Spleen (tissue), 11 donors: Measurements from ENCODE around the gene UTP11. TPM values are rescaled to one million over a fixed set of nuclear protein-coding genes. Genes with fewer than 3 reads are reported as not detected.

Source experiments
- DNase-seq: peaks from one replicate; pipeline ENCODE4 v3.0.0-alpha.2; 2020
- H3K27ac ChIP-seq, 8 donors: fragments of 200-600 bp; sonication (generic) in 7 of 8; 1 replicate in 4 of 8; 2 replicates in 4 of 8; pipeline versions ENCODE4 v1.5.0 to v1.8.0; 2016 to 2021; ENCODE audit warnings: inconsistent platforms in 4 of 8, mild to moderate bottlenecking in 4 of 8, moderate library complexity in 1 of 8
- H3K27me3 ChIP-seq, 7 donors: fragments of 200-600 bp; sonication (generic) in 6 of 7; replicated peaks in 1 of 7; 1 replicate in 4 of 7; 2 replicates in 3 of 7; pipeline versions ENCODE4 v1.5.0 to v1.8.0; 2016 to 2021; ENCODE audit warnings: inconsistent platforms in 3 of 7, mild to moderate bottlenecking in 1 of 7
- H3K36me3 ChIP-seq, 6 donors: fragments of 200-600 bp; sonication (generic) in 5 of 6; 1 replicate in 4 of 6; 2 replicates in 2 of 6; pipeline versions ENCODE4 v1.5.0 to v1.8.0; 2016 to 2021; ENCODE audit warnings: inconsistent platforms in 2 of 6
- H3K4me1 ChIP-seq, 6 donors: fragments of 200-600 bp; sonication (generic) in 5 of 6; 1 replicate in 3 of 6; 2 replicates in 3 of 6; pipeline versions ENCODE4 v1.5.0 to v1.8.0; 2016 to 2021; ENCODE audit warnings: inconsistent platforms in 3 of 6
- H3K4me3 ChIP-seq, 8 donors: fragments of 200-600 bp; sonication (generic) in 7 of 8; 1 replicate in 4 of 8; 2 replicates in 4 of 8; pipeline versions ENCODE4 v1.5.0 to v1.8.0; 2016 to 2021; ENCODE audit warnings: inconsistent platforms in 4 of 8, mild to moderate bottlenecking in 4 of 8, moderate library complexity in 2 of 8
- H3K9me3 ChIP-seq, 8 donors: fragments of 200-600 bp; sonication (generic) in 7 of 8; 1 replicate in 4 of 8; 2 replicates in 4 of 8; pipeline versions ENCODE4 v1.5.0 to v1.8.0; 2016 to 2021; ENCODE audit warnings: inconsistent platforms in 4 of 8
- POLR2A ChIP-seq, 3 donors: fragments of 450-650 bp; IDR thresholded peaks; one replicate each; pipeline ENCODE4 v1.5.1; 2017; ENCODE audit warnings: antibody characterized with exemption in 3 of 3, mild to moderate bottlenecking in 1 of 3
- POLR2AphosphoS5 ChIP-seq, 3 donors: sonication (generic); formaldehyde crosslinking; IDR thresholded peaks; one replicate each; pipeline ENCODE4 v1.5.1; 2017; ENCODE audit warnings: antibody characterized with exemption in 3 of 3
- WGBS, 5 donors: extraction: QIAGEN DNeasy Blood & Tissue Kit in 3 of 5; methylation state at CpG; one replicate each; pipeline versions ENCODE4 v1.1.5 to v1.1.7; 2013 to 2018; 5-methylcytosine and 5-hydroxymethylcytosine counted together
- intact Hi-C: fragments of 100-400 bp; cut with DNase I; formaldehyde crosslinking; loops from one replicate; pipeline ENCODE4 v1.15.0; 2023; ENCODE audit warnings: low total_unique reads
- polyA plus RNA-seq, 3 donors: library from polyadenylated mRNA; stranded (reverse); fragments of 200-250 nt; gene quantifications; one replicate each; pipeline ENCODE4 v1.2.1, GENCODE V29; 2013
- total RNA-seq, 7 donors: library from RNA; depleted of rRNA in 3 of 7; stranded (reverse); fragments of >200 nt in 3 of 7; fragmentation: NEBNext Ultra II Directional in 4 of 7; extraction: Animal tissue kit (Norgen Biotek cat#: 25700) in 4 of 7; gene quantifications; one replicate each; pipeline versions ENCODE4 v1.1.0 to v1.2.1, GENCODE V29; 2016 to 2021
- TF ChIP-seq, protein P1 (sequence below), 11 experiments: fragments of 200-600 bp in 7 of 11; fragments of 450-650 bp in 4 of 11; sonication (generic) in 4 of 11; IDR thresholded peaks in 8 of 11; conservative IDR thresholded peaks in 3 of 11; 1 replicate in 7 of 11; 2 replicates in 4 of 11; pipeline versions ENCODE4 v1.4.0 to v1.8.0; 2016 to 2021; ENCODE audit warnings: antibody characterized with exemption in 11 of 11, inconsistent platforms in 4 of 11, mild to moderate bottlenecking in 1 of 11
- donor health status: healthy with polysubstance abuse.
- donor health status: DM: no; HTN: no; CAD: no; lungs with moderate emphysema.
- donor health status: DM: no; HTN: no; CAD: no.
- donor health status: Bipolar disorder and iron deficiency.
- donor health status: healthy.
- donor health status: DM: no; HTN: no; CAD: no.
- donor health status: DM: yes; HTN: yes; CAD: no.

Gene UTP11
- total and polyA plus RNA-seq, 10 donors = 12.5 to 51.4 (median 20.8) TPM

DNA sequence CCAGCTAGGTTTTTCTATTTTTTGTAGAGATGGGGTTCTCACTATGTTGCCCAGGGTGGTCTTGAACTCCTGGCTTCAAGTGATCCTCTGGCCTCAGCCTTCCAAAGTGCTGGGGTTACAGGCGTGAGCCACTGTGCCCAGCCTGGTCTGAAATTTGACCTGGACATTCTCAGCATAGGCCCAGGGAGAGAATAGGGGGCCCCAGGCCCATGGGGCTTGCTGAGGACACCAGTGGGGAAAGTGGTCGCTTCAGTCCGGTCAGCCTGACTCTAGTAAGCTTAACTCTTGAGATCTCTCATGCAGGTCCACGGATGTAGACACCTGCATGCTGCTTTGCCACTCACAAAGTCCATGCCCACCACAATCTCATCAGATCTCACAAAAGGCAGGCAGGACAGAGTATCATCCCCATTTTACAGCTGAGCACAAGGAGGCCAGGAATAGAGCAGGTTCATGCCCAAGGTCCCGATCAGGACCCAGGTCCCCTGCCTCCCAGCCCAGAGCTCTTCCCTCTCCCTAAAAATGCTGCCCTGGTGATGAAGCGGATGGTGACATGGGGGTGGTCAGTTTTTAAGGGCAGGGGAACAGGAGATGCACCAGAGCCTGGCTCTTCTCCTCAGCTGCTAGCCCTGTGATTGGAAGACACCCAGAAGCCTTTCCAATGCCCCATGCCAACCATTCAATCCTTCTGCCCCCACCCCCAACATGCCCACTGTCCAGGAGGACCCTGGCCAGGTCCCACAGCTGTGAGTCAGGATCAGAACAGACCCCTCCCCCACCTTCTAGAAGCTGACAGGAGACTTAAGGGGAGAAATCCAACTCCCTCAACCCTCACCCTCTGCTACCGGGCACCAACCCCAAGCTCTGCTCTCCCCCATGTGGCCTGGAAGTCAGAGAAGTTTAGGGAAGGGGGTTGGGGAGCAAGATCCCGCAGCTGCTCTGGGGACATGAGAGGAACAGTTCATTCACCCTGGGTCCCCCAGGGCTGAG lies 9.0 kb upstream of the UTP11 start:
- H3K9me3 ChIP-seq = no peaks in the 10 kb centered on the region
- intact Hi-C loops = no loop called here
- DNase-seq = no peak
- peak overlapping the region in 7 of 8 donors; percentile 17 to 91 (median 68) for H3K27ac ChIP-seq
- H3K36me3 ChIP-seq = peaks cover 0 to 5% (median 0%) of the 10 kb centered on the region in 6 donors
- peak overlapping the region; percentile 23 to 76 (median 46) for H3K4me3 ChIP-seq
- 68 to 76% (median 74%) methylated on average over 7 to 8 of the region's 8 CpGs for WGBS, 5 donors
- H3K27me3 ChIP-seq = peaks cover 0 to 26% (median 6%) of the 10 kb centered on the region in 7 donors
- TF ChIP-seq POLR2A (IDR thresholded peaks at IDR 0.05) (no peak), POLR2AphosphoS5 (IDR thresholded peaks at IDR 0.05) (no peak)
- TF ChIP-seq, protein P1, sequence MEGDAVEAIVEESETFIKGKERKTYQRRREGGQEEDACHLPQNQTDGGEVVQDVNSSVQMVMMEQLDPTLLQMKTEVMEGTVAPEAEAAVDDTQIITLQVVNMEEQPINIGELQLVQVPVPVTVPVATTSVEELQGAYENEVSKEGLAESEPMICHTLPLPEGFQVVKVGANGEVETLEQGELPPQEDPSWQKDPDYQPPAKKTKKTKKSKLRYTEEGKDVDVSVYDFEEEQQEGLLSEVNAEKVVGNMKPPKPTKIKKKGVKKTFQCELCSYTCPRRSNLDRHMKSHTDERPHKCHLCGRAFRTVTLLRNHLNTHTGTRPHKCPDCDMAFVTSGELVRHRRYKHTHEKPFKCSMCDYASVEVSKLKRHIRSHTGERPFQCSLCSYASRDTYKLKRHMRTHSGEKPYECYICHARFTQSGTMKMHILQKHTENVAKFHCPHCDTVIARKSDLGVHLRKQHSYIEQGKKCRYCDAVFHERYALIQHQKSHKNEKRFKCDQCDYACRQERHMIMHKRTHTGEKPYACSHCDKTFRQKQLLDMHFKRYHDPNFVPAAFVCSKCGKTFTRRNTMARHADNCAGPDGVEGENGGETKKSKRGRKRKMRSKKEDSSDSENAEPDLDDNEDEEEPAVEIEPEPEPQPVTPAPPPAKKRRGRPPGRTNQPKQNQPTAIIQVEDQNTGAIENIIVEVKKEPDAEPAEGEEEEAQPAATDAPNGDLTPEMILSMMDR (IDR thresholded peaks at IDR 0.05 in 8 of 11, conservative IDR thresholded peaks at IDR 0.05 in 3 of 11) = no peak
- peaks cover 15 to 73% (median 49%) of the 10 kb centered on the region in 6 donors for H3K4me1 ChIP-seq

DNA sequence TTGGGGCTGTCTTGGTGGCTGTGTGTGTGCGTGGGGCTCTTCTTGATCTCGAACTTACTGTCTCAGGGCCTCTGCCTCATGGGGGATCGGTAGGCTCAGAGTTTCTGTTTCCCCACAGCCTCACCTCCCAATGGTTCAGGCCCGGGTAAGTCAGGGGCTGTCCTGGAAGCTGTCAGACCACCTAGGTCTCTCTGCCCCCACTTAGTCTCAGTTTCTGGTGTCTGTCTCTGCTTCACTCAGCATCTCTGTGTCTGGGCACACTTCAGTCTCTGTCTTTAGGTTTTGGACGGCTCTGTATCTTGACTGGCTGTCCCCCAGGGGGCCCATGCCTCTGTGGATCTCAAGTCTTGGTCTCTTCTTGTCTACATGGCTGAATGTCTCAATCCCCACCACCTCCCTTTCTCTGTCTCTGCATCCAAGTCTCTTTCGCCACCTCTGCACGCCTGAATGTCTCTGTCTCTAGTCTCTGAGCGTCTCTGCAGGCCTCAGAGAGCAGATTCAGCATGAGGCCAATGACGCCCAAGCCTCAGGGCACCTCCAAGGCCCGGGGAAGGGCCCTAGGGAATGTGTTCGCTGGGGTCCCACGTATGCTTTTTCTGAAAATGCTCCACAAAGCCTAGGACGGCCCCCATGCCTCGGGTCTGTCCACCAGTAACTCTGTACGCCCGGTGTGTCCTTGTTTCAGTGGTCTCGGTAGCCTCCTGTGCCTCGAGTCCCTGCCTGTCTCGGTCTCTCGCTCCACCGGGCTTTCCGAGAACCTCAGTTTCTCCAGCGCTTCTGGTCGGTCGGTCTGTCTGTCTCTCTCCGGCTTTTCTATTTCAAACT lies 8.0 kb upstream of the UTP11 start:
- Histone ChIP-seq H3K4me1 (peaks cover 11 to 71% (median 40%) of the 10 kb centered on the region in 6 donors), H3K9me3 (no peaks in the 10 kb centered on the region), H3K4me3 (peak overlapping the region; percentile 23 to 76 (median 46)), H3K27ac (peak overlapping the region in 7 of 8 donors; percentile 57 to 91 (median 68)), H3K27me3 (peaks cover 0 to 26% (median 6%) of the 10 kb centered on the region in 7 donors), H3K36me3 (no peaks in the 10 kb centered on the region)
- TF ChIP-seq POLR2AphosphoS5 (IDR thresholded peaks at IDR 0.05) (no peak), POLR2A (IDR thresholded peaks at IDR 0.05) (no peak)
- TF ChIP-seq, protein P1 (IDR thresholded peaks at IDR 0.05 in 8 of 11, conservative IDR thresholded peaks at IDR 0.05 in 3 of 11) = no peak
- WGBS, 5 donors = 6 to 11% (median 8%) methylated on average over 20 to 26 of the region's 26 CpGs
- intact Hi-C loops = no loop called here
- no peak for DNase-seq

DNA sequence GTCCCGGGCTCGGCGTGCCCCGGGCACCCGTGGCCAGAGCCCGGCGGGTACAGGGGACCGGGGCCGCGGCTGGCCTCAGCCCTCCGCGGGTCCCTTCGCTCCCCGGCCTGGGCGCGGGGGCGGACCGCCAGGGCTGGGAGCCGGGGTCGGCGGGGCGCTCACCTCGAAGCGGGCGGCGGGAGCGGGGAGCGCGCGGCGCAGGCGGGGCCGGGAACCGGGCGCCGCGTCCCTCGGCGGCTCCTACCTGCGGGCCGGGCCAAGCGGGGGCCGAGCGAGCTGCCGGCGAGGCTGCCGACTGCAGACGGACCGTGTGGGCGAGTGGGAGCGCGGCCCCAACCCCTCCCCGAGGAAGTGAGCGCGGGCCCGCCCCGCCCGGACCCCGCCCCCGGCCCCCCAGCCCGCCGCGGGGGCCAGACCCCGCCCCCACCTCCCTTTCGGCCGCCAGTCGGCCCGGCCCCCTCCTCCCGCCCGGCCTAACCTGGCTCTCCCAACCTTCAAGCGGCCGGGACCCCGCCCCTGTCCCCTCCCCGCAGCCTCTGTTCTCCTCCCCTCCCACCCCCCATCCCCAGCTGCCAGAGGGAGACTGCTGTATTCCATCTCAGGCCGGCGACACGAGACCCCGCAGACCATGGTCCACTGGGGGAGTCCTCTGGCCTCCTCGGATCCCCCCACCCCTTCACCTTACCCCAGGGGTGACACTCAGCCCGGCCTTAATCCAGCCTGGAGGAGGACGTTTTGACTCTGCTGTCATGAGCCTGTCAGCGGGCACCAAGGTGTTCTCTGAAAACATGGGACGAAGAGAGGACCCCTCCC lies 7.1 kb upstream of the UTP11 start, which contains the start of gene FHL3:
Gene FHL3, minus strand, starts transcription at position 320 of the 813 bp plus-strand sequence. CDS start 6,102 bp downstream, outside the sequence.
- no peaks in the 10 kb centered on the region for H3K36me3 ChIP-seq
- H3K27me3 ChIP-seq = peaks cover 0 to 26% (median 6%) of the 10 kb centered on the region in 7 donors
- intact Hi-C loops = no loop called here
- DNase-seq = peak; percentile 87
- peak; percentile 61 to 80 (median 70) for TF ChIP-seq POLR2AphosphoS5 (IDR thresholded peaks at IDR 0.05)
- TF ChIP-seq, protein P1 (IDR thresholded peaks at IDR 0.05 in 8 of 11, conservative IDR thresholded peaks at IDR 0.05 in 3 of 11) = no peak
- peak within 1 kb of the TSS in 7 of 8 donors; percentile 57 to 91 (median 68) for H3K27ac ChIP-seq
- peak within 1 kb of the TSS; percentile 23 to 76 (median 46) for H3K4me3 ChIP-seq
- H3K4me1 ChIP-seq = peaks cover 2 to 65% (median 31%) of the 10 kb centered on the region in 6 donors
- no peaks in the 10 kb centered on the region for H3K9me3 ChIP-seq
- 3 to 17% (median 5%) methylated on average over 11 to 82 of the region's 83 CpGs for WGBS, 5 donors
